ENCODE measurements around the gene DOK4. TPM values are rescaled to one million over a fixed set of nuclear protein-coding genes. Genes with fewer than 3 reads are reported as not detected.

DOK4 gene
- total RNA-seq, 1 donor from 2014 or later: 25.5 TPM

- no peak for TF ChIP-seq EZH2 (IDR thresholded peaks at IDR 0.05; ENCODE audit: insufficient read depth, low read length)
- TF ChIP-seq CTCF (IDR thresholded peaks at IDR 0.05; ENCODE audit: insufficient read depth, low read depth, low read length): no peak
- Mint-ChIP-seq H3K4me1 (ENCODE audit: low read depth, unreplicated experiment) (peaks cover 25% of the 10 kb centered on the region), H3K27me3 (ENCODE audit: low read depth, unreplicated experiment) (peaks cover 25% of the 10 kb centered on the region), H3K36me3 (ENCODE audit: low read depth, unreplicated experiment) (peaks cover 5% of the 10 kb centered on the region), H3K27ac (ENCODE audit: unreplicated experiment) (no peak overlapping the region), H3K9me3 (ENCODE audit: unreplicated experiment) (peaks cover 9% of the 10 kb centered on the region), H3K4me3 (ENCODE audit: unreplicated experiment) (no peak overlapping the region)
- Histone ChIP-seq H3K36me3 (ENCODE audit: insufficient read depth, low read length) (no peaks in the 10 kb centered on the region), H3K4me1 (ENCODE audit: insufficient read depth, low read length) (peaks cover 12% of the 10 kb centered on the region), H3K4me3 (ENCODE audit: insufficient read depth, low read depth, low read length) (no peak overlapping the region), H3K9me3 (ENCODE audit: insufficient read depth, low read depth, low read length) (no peaks in the 10 kb centered on the region), H3K4me2 (ENCODE audit: low read length) (no peak overlapping the region), H2AFZ (ENCODE audit: low read depth, low read length) (no peak overlapping the region), H4K20me1 (ENCODE audit: insufficient read depth, low read length) (peaks cover 14% of the 10 kb centered on the region), H3K27ac (ENCODE audit: low read depth, low read length) (no peak overlapping the region), H3K79me2 (ENCODE audit: insufficient read depth, low read length) (no peaks in the 10 kb centered on the region), H3K27me3 (ENCODE audit: insufficient read depth, low read length) (no peaks in the 10 kb centered on the region), H3K9ac (ENCODE audit: low read length) (no peak overlapping the region)
- DNase-seq (ENCODE audit: low read depth) (no peak), FAIRE-seq (no peak)
Measured at GRCh38 chr16:57527027-57527426, 40.7 kb upstream of the DOK4 start.

GRCh38 chr16:57526498-57526897 lies 40.2 kb upstream of the DOK4 start:
- Histone ChIP-seq H2AFZ (ENCODE audit: low read depth, low read length) (no peak overlapping the region), H3K36me3 (ENCODE audit: insufficient read depth, low read length) (no peaks in the 10 kb centered on the region), H3K9me3 (ENCODE audit: insufficient read depth, low read depth, low read length) (no peaks in the 10 kb centered on the region), H3K4me3 (ENCODE audit: insufficient read depth, low read depth, low read length) (no peak overlapping the region), H3K79me2 (ENCODE audit: insufficient read depth, low read length) (no peaks in the 10 kb centered on the region), H3K9ac (ENCODE audit: low read length) (no peak overlapping the region), H3K4me1 (ENCODE audit: insufficient read depth, low read length) (peaks cover 12% of the 10 kb centered on the region), H4K20me1 (ENCODE audit: insufficient read depth, low read length) (peaks cover 12% of the 10 kb centered on the region), H3K27me3 (ENCODE audit: insufficient read depth, low read length) (no peaks in the 10 kb centered on the region), H3K27ac (ENCODE audit: low read depth, low read length) (no peak overlapping the region), H3K4me2 (ENCODE audit: low read length) (no peak overlapping the region)
- no peak for DNase-seq (ENCODE audit: low read depth)
- no peak for TF ChIP-seq EZH2 (IDR thresholded peaks at IDR 0.05; ENCODE audit: insufficient read depth, low read length)
- TF ChIP-seq CTCF (IDR thresholded peaks at IDR 0.05; ENCODE audit: insufficient read depth, low read depth, low read length): no peak
- H3K27ac Mint-ChIP-seq (ENCODE audit: unreplicated experiment): no peak overlapping the region
- H3K27me3 Mint-ChIP-seq (ENCODE audit: low read depth, unreplicated experiment): peaks cover 26% of the 10 kb centered on the region
- no peak for FAIRE-seq
- no peak overlapping the region for H3K4me3 Mint-ChIP-seq (ENCODE audit: unreplicated experiment)
- H3K9me3 Mint-ChIP-seq (ENCODE audit: unreplicated experiment): peaks cover 9% of the 10 kb centered on the region
- H3K36me3 Mint-ChIP-seq (ENCODE audit: low read depth, unreplicated experiment): peaks cover 6% of the 10 kb centered on the region
- H3K4me1 Mint-ChIP-seq (ENCODE audit: low read depth, unreplicated experiment): peaks cover 20% of the 10 kb centered on the region

GRCh38 chr16:57525761-57526160 lies 39.5 kb upstream of the DOK4 start:
- peaks cover 12% of the 10 kb centered on the region for H3K4me1 ChIP-seq (ENCODE audit: insufficient read depth, low read length)
- H3K36me3 ChIP-seq (ENCODE audit: insufficient read depth, low read length): no peaks in the 10 kb centered on the region
- FAIRE-seq (no peak), DNase-seq (ENCODE audit: low read depth) (no peak)
- Mint-ChIP-seq H3K27me3 (ENCODE audit: low read depth, unreplicated experiment) (peaks cover 26% of the 10 kb centered on the region), H3K27ac (ENCODE audit: unreplicated experiment) (no peak overlapping the region), H3K9me3 (ENCODE audit: unreplicated experiment) (peaks cover 4% of the 10 kb centered on the region), H3K4me3 (ENCODE audit: unreplicated experiment) (no peak overlapping the region), H3K4me1 (ENCODE audit: low read depth, unreplicated experiment) (peaks cover 12% of the 10 kb centered on the region), H3K36me3 (ENCODE audit: low read depth, unreplicated experiment) (peaks cover 9% of the 10 kb centered on the region)
- no peaks in the 10 kb centered on the region for H3K9me3 ChIP-seq (ENCODE audit: insufficient read depth, low read depth, low read length)
- no peaks in the 10 kb centered on the region for H3K27me3 ChIP-seq (ENCODE audit: insufficient read depth, low read length)
- H3K27ac ChIP-seq (ENCODE audit: low read depth, low read length): no peak overlapping the region
- no peak overlapping the region for H3K4me3 ChIP-seq (ENCODE audit: insufficient read depth, low read depth, low read length)
- no peak overlapping the region for H3K4me2 ChIP-seq (ENCODE audit: low read length)
- H2AFZ ChIP-seq (ENCODE audit: low read depth, low read length): no peak overlapping the region
- no peak overlapping the region for H3K9ac ChIP-seq (ENCODE audit: low read length)
- no peak for TF ChIP-seq CTCF (IDR thresholded peaks at IDR 0.05; ENCODE audit: insufficient read depth, low read depth, low read length)
- no peak for TF ChIP-seq EZH2 (IDR thresholded peaks at IDR 0.05; ENCODE audit: insufficient read depth, low read length)
- no peaks in the 10 kb centered on the region for H3K79me2 ChIP-seq (ENCODE audit: insufficient read depth, low read length)
- H4K20me1 ChIP-seq (ENCODE audit: insufficient read depth, low read length): peaks cover 12% of the 10 kb centered on the region
